D721Med (cell line): Measurements from ENCODE around the gene TPM2.

Experiments
- DNase-seq: peaks from one replicate; pipeline ENCODE4 v3.0.0; 2011; ENCODE audit warnings: low spot score; ENCODE audit not compliant: insufficient read length
- FAIRE-seq: peaks from 2 replicates; lab custom pipeline; 2011; peaks lifted over from hg19 to GRCh38; lab: Jason Lieb, UNC
- TF ChIP-seq, protein P1 (sequence below): IDR thresholded peaks from 2 replicates; pipeline ENCODE4 v1.5.1; 2012; ENCODE audit warnings: mild to moderate bottlenecking, control low read depth; ENCODE audit not compliant: insufficient read depth; ENCODE audit errors: missing control alignments

The TPM2 gene

DNA sequence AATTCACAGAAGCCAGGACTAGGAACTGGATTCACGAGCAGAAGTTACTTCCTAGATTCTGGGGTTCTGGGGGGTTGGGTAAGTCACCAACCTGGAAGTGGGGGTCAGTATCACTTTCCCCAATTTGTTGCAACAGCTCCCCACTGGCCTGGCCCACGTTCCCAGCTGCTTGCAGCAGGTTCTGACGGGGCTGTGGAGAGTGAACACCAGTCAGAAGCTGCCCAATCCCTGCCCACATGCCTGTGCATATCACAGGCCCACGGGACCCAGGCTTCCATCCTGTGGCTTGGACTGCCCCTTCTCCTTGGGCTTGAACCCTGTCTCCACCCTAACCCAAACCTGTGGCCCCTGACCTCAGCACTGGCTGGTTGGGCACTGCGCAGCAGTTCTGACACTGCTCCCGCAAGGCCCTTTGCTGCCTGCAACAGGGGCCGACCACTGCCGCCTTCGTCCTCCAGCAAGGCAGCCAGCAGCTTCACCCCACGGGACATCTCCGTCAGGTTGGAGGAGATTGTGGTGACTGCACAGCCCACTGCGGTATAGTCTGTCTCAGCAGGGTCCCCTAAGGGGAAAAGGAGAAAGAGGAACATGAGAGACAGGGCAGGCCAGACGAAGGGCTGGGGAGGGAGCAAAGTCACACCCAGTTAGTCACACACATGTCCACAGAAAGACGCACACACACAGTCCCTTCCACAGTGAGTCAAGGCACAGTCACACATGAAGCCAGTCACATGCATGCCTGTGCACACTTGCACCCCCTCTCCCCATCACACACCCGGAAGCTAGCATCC, 29.2 kb upstream of the TPM2 start:
- FAIRE-seq (no peak), DNase-seq (no peak)
- TF ChIP-seq, protein P1, sequence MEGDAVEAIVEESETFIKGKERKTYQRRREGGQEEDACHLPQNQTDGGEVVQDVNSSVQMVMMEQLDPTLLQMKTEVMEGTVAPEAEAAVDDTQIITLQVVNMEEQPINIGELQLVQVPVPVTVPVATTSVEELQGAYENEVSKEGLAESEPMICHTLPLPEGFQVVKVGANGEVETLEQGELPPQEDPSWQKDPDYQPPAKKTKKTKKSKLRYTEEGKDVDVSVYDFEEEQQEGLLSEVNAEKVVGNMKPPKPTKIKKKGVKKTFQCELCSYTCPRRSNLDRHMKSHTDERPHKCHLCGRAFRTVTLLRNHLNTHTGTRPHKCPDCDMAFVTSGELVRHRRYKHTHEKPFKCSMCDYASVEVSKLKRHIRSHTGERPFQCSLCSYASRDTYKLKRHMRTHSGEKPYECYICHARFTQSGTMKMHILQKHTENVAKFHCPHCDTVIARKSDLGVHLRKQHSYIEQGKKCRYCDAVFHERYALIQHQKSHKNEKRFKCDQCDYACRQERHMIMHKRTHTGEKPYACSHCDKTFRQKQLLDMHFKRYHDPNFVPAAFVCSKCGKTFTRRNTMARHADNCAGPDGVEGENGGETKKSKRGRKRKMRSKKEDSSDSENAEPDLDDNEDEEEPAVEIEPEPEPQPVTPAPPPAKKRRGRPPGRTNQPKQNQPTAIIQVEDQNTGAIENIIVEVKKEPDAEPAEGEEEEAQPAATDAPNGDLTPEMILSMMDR: no peak

DNA sequence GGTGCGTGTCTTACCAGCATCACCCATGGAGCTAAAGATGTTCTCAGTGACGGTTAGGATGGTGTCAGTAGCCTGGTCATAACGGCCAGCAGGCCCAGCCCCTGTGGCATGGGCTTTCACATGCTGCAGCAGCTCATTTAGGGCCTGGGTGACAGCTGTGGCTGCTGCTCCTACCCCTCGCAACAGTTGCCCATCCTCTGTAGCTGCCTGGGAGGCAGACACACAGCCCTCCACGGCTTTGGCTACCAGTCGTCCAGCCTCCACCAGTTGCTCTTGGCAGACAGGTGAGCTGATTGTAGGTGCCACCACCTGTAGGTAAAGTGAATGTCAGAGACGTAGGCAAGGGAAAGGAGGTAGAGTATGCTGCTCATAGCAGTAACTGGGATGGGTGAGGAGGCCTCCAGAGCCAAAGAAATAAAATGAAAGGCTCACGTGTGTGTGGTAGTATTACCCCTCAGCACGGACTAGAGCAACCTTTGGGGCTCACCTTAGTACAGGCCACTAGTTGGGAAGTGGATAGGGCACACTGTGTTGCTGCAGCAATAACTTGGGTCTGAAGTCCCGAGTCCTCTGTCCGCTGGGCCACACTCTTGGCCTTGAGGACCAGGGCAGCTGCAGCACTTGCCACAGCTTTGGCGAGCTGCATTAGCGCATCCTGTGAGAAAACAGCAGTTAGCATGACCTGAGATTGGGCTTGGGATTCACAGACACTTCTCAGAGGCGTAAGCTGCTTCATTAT, 27.6 kb upstream of the TPM2 start:
- DNase-seq (no peak), FAIRE-seq (no peak)
- TF ChIP-seq, protein P1: no peak

DNA sequence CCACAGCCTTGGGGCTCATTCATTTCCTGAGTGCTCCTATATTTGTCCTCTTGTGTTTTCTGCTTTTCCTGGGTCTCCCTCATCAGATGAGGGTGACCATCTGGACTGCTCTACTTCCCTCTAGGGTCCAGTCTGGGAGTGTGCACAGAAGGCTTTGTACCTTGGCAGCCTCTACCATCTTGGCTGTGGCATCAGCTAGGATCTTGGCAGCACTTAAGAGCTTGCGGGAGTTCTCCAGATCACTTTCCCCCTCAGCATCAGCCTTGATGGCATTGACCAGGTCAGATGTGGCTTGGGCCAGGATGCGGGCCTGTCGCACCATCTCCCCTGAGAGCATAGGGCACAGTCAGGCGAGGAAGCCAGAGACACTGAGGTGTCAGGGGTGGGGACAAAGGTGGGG, 26.5 kb upstream of the TPM2 start:
- DNase-seq (no peak), FAIRE-seq (no peak)
- TF ChIP-seq, protein P1: no peak

DNA sequence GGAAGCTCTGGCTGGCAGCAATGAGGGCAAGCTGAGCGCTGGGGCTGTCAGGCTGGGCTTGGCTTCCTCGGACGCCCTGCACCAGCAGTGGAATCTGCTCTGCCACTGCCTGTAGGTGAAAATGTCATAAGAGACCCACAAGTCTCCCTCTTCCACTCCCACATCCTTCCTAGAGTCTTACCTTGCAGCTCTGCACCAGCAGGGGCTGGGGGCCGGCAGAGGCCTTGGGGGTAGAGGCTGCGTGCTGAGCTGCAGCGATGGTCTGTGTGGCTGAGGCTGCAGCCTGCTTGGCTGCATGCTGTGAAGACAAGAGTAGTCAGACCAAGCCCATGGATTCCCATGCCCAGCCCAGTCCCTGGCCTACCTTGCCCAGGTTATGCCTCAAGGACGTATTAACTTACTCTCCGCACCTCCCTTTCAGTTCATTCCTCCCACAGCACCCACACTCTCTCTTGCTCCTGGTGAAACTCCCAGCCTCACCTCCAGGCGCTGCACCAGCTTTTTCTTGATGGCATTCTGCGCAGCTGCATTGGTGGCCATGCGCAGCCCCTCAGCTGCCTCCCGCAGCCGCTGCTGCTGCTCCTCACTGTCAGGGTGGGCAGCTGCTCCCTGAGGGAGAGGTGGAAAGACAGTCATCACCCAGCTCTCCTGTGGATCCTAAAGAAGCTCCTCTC, 25.0 kb upstream of the TPM2 start:
- DNase-seq: no peak
- no peak for FAIRE-seq
- TF ChIP-seq, protein P1: no peak

DNA sequence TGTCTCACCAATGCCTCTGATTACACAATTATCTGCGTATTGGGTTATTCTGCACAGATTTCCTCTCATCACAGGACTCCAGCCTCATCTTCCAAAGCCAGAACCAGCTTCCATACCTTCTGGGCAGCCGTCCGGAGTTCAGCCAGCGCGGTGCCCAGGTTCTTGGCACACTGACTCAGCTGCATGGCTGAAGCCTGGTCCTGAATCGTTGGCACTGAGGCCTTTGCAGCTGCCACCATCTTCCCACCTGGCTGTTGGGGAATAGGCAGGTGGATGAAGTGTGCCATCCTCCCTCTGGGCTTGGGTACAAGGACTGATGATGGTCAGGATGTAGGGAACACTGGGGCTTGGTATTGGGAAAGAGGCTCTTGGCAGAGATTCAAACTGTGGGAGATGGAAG, 24.4 kb upstream of the TPM2 start:
- TF ChIP-seq, protein P1: no peak
- FAIRE-seq (no peak), DNase-seq (no peak)

DNA sequence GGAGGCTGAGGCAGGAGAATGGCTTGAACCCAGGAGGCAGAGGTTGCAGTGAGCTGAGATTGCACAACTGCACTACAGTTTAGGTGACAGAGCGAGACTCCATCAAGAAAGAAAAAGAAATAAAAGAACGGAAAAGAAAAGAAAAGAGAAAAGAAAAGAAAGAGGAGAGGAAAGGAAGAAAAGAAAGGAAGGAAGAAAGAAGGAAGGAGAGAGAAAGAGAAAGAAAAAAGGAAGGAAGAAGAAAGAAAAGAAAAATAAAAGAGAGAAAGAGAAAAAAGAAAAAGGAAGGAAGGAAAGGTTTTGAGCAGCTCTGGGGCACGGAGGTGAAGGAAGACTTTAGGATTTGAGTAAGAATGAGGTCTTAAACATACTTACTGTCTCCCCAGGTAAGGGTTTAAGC, 23.9 kb upstream of the TPM2 start:
- DNase-seq (no peak), FAIRE-seq (no peak)
- TF ChIP-seq, protein P1: no peak
